Measurements from ENCODE around the gene MALSU1.

DNA sequence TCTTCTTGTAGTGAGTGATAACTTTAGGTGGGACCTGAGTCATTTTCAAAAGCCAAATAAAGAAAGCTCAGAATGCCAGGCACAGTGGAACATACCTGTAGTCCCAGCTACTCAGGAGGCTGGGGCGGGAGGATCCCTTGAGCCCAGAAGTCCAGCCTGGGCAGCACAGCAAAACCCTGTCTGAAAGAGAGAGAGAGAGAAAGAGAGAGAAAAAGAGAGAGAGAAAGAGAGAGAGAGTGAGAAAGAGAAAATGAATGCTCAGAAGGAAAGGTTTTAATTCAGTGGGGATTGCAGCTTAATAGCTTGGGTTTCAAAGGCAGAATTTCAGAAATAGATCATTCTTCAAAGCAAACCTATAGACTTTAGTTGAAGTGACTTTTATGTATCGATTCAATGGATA lies 26.9 kb upstream of the MALSU1 start:
- TF ChIP-seq POLR2A (IDR thresholded peaks at IDR 0.05) (no peak), EP300 (IDR thresholded peaks at IDR 0.05) (no peak)
- TF ChIP-seq, protein P1, sequence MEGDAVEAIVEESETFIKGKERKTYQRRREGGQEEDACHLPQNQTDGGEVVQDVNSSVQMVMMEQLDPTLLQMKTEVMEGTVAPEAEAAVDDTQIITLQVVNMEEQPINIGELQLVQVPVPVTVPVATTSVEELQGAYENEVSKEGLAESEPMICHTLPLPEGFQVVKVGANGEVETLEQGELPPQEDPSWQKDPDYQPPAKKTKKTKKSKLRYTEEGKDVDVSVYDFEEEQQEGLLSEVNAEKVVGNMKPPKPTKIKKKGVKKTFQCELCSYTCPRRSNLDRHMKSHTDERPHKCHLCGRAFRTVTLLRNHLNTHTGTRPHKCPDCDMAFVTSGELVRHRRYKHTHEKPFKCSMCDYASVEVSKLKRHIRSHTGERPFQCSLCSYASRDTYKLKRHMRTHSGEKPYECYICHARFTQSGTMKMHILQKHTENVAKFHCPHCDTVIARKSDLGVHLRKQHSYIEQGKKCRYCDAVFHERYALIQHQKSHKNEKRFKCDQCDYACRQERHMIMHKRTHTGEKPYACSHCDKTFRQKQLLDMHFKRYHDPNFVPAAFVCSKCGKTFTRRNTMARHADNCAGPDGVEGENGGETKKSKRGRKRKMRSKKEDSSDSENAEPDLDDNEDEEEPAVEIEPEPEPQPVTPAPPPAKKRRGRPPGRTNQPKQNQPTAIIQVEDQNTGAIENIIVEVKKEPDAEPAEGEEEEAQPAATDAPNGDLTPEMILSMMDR (IDR thresholded peaks at IDR 0.05): no peak

All from gastroesophageal sphincter (tissue), 3 donors.